HepG2 (cell line): ENCODE results near the gene PRKAR2A. TPM values are rescaled to one million over a fixed set of nuclear protein-coding genes. Genes with fewer than 3 reads are reported as not detected.
A peak's percentile ranks its signal among the peaks of the same experiment; 100 is the strongest.

Source experiments
- AKAP8 ChIP-seq: sonication (generic); formaldehyde crosslinking; IDR thresholded peaks from 2 replicates; pipeline ENCODE4 v1.5.1; 2020; ENCODE audit warnings: mild to moderate bottlenecking, missing genetic modification reagents
- ARNT ChIP-seq: fragments of 450-650 bp; IDR thresholded peaks from 2 replicates; pipeline ENCODE4 v1.6.1; 2017
- KLF16 ChIP-seq, 2 experiments: sonication (generic) in 1 of 2; formaldehyde crosslinking in 1 of 2; IDR thresholded peaks; 2 replicates each; pipeline versions ENCODE4 v1.6.1 to v1.8.0; 2016 to 2023; ENCODE audit warnings: missing genetic modification reagents in 2 of 2, missing compliant biosample characterization in 1 of 2
- PHF5A ChIP-seq: IDR thresholded peaks from one replicate; pipeline ENCODE4 v1.6.1; 2018; ENCODE audit warnings: low read depth, missing genetic modification reagents; ENCODE audit not compliant: unreplicated experiment
- SMAD3 ChIP-seq: sonication (generic); formaldehyde crosslinking; IDR thresholded peaks from 2 replicates; pipeline ENCODE4 v1.4.0; 2020; ENCODE audit warnings: missing genetic modification reagents
- SMYD3 ChIP-seq: sonication (generic); formaldehyde crosslinking; IDR thresholded peaks from 2 replicates; pipeline ENCODE4 v1.8.1; 2023; ENCODE audit warnings: mild to moderate bottlenecking, missing genetic modification reagents
- ZBTB1 ChIP-seq: sonication (generic); formaldehyde crosslinking; IDR thresholded peaks from 2 replicates; pipeline ENCODE4 v1.4.0; 2020; ENCODE audit warnings: missing genetic modification reagents, borderline replicate concordance
- ZNF143 ChIP-seq: sonication (generic); formaldehyde crosslinking; IDR thresholded peaks from 2 replicates; pipeline ENCODE4 v1.4.0; 2020; ENCODE audit warnings: missing genetic modification reagents
- ZNF180 ChIP-seq: sonication (generic); formaldehyde crosslinking; IDR thresholded peaks from 2 replicates; pipeline ENCODE4 v1.4.0; 2020; ENCODE audit warnings: low read depth, missing genetic modification reagents, borderline replicate concordance
- ZNF253 ChIP-seq: sonication (generic); formaldehyde crosslinking; IDR thresholded peaks from 2 replicates; pipeline ENCODE4 v1.8.0; 2022; ENCODE audit warnings: mild to moderate bottlenecking, missing genetic modification reagents, borderline replicate concordance
- ZSCAN22 ChIP-seq: sonication (generic); formaldehyde crosslinking; IDR thresholded peaks from 2 replicates; pipeline ENCODE4 v1.4.0; 2020; ENCODE audit warnings: mild to moderate bottlenecking, missing genetic modification reagents
- polyA plus RNA-seq, 8 experiments: library from polyadenylated mRNA; depleted of rRNA in 3 of 8; stranded (reverse) in 7 of 8; unstranded in 1 of 8; fragments of >200 nt; fragmentation: Illumina TruSeq in 4 of 8; extraction: Trizol in 4 of 8; gene quantifications; 2 replicates each; pipeline versions ENCODE4 v1.2.1 to v1.2.3, GENCODE V29; 2011 to 2016; ENCODE audit warnings: low read depth in 4 of 8, missing spikeins in 1 of 8, mixed read lengths in 1 of 8; ENCODE audit not compliant: insufficient read depth in 1 of 8
- total RNA-seq, 5 experiments: library from RNA; depleted of rRNA; stranded (reverse); fragments of >200 nt; fragmentation: Illumina TruSeq; extraction: Trizol; gene quantifications; 2 replicates each; pipeline ENCODE4 v1.2.3, GENCODE V29; 2016; ENCODE audit warnings: low read depth in 1 of 5
- TF ChIP-seq, protein P1 (sequence below): sonication (generic); formaldehyde crosslinking; IDR thresholded peaks from 2 replicates; pipeline ENCODE4 v1.8.0; 2022; ENCODE audit warnings: missing genetic modification reagents, mild to moderate bottlenecking, borderline replicate concordance
- TF ChIP-seq, protein P2 (sequence below): sonication (generic); formaldehyde crosslinking; IDR thresholded peaks from 2 replicates; pipeline ENCODE4 v1.5.0; 2020; ENCODE audit warnings: mild to moderate bottlenecking, missing genetic modification reagents, borderline replicate concordance
- TF ChIP-seq, protein P3 (sequence below): sonication (generic); formaldehyde crosslinking; IDR thresholded peaks from 2 replicates; pipeline ENCODE4 v1.8.1; 2022; ENCODE audit warnings: low read depth, mild to moderate bottlenecking, missing genetic modification reagents
- TF ChIP-seq, protein P4 (sequence below): sonication (generic); formaldehyde crosslinking; IDR thresholded peaks from 2 replicates; pipeline ENCODE4 v1.4.0; 2020; ENCODE audit warnings: missing genetic modification reagents, borderline replicate concordance
- TF ChIP-seq, protein P5 (sequence below): sonication (generic); formaldehyde crosslinking; IDR thresholded peaks from 2 replicates; pipeline ENCODE4 v1.4.0; 2020; ENCODE audit warnings: missing genetic modification reagents

The PRKAR2A gene
- total and polyA plus RNA-seq, 2 of the 13 experiments (the other 11 are each of a cell fraction or from before 2014, with no cell fraction given) = 11.8 to 29.2 TPM

DNA sequence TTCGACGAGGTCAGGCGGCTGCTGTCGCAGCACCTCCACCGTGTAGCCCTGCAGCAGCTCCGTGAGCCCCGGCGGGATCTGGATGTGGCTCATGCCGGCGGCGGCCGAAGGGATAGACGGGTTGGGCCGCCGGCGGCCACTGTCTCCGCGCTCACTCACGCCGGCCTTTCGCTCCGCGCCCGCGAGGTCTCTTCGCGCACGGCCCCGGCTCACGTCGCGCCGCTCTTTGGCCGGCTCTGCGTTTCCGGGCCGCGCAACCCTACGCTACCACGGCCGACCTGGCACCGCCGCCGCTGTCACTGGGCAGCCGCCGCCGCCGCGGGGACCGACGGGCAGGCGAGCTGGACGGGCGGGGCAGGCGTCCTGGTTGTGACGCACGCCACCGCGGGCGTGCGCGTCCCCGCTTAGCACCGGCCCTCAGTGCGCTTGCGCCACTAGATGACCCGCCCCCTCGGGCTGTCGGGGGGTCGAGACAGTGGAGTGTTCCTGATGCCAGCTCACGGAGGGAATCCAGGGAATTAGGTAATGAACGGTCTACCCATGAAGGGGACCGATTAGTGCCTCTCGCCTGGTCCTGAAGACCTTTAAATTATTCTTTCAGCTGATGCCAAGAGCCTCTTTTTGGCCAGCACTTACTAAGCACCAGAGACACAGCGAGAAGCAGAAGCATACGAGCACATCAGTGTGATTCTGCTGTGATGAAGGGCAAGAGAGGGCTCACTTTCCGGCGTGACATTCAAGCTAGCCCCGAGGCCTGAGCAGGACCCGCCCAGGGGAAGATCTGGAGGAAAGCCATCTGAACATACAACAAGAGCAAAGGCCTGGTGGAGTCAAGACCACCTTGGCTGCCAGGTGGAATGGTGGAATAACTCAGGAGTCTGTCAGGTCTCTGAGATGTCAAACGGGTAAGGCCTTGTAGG lies at the start of gene PRKAR2A (continued):
- TF ChIP-seq, protein P1, sequence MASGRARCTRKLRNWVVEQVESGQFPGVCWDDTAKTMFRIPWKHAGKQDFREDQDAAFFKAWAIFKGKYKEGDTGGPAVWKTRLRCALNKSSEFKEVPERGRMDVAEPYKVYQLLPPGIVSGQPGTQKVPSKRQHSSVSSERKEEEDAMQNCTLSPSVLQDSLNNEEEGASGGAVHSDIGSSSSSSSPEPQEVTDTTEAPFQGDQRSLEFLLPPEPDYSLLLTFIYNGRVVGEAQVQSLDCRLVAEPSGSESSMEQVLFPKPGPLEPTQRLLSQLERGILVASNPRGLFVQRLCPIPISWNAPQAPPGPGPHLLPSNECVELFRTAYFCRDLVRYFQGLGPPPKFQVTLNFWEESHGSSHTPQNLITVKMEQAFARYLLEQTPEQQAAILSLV (CRISPR knock-in tag) = peak; percentile 6; the same call in 1 of the 2 replicates
- TF ChIP-seq, protein P2, sequence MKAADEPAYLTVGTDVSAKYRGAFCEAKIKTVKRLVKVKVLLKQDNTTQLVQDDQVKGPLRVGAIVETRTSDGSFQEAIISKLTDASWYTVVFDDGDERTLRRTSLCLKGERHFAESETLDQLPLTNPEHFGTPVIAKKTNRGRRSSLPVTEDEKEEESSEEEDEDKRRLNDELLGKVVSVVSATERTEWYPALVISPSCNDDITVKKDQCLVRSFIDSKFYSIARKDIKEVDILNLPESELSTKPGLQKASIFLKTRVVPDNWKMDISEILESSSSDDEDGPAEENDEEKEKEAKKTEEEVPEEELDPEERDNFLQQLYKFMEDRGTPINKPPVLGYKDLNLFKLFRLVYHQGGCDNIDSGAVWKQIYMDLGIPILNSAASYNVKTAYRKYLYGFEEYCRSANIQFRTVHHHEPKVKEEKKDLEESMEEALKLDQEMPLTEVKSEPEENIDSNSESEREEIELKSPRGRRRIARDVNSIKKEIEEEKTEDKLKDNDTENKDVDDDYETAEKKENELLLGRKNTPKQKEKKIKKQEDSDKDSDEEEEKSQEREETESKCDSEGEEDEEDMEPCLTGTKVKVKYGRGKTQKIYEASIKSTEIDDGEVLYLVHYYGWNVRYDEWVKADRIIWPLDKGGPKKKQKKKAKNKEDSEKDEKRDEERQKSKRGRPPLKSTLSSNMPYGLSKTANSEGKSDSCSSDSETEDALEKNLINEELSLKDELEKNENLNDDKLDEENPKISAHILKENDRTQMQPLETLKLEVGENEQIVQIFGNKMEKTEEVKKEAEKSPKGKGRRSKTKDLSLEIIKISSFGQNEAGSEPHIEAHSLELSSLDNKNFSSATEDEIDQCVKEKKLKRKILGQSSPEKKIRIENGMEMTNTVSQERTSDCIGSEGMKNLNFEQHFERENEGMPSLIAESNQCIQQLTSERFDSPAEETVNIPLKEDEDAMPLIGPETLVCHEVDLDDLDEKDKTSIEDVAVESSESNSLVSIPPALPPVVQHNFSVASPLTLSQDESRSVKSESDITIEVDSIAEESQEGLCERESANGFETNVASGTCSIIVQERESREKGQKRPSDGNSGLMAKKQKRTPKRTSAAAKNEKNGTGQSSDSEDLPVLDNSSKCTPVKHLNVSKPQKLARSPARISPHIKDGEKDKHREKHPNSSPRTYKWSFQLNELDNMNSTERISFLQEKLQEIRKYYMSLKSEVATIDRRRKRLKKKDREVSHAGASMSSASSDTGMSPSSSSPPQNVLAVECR = peak; percentile 94; the same call in 1 of the 2 replicates
- TF ChIP-seq, protein P3, sequence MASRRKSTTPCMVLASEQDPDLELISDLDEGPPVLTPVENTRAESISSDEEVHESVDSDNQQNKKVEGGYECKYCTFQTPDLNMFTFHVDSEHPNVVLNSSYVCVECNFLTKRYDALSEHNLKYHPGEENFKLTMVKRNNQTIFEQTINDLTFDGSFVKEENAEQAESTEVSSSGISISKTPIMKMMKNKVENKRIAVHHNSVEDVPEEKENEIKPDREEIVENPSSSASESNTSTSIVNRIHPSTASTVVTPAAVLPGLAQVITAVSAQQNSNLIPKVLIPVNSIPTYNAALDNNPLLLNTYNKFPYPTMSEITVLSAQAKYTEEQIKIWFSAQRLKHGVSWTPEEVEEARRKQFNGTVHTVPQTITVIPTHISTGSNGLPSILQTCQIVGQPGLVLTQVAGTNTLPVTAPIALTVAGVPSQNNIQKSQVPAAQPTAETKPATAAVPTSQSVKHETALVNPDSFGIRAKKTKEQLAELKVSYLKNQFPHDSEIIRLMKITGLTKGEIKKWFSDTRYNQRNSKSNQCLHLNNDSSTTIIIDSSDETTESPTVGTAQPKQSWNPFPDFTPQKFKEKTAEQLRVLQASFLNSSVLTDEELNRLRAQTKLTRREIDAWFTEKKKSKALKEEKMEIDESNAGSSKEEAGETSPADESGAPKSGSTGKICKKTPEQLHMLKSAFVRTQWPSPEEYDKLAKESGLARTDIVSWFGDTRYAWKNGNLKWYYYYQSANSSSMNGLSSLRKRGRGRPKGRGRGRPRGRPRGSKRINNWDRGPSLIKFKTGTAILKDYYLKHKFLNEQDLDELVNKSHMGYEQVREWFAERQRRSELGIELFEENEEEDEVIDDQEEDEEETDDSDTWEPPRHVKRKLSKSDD = no peak
- no peak for TF ChIP-seq SMYD3 (CRISPR knock-in tag)
- TF ChIP-seq, protein P4, sequence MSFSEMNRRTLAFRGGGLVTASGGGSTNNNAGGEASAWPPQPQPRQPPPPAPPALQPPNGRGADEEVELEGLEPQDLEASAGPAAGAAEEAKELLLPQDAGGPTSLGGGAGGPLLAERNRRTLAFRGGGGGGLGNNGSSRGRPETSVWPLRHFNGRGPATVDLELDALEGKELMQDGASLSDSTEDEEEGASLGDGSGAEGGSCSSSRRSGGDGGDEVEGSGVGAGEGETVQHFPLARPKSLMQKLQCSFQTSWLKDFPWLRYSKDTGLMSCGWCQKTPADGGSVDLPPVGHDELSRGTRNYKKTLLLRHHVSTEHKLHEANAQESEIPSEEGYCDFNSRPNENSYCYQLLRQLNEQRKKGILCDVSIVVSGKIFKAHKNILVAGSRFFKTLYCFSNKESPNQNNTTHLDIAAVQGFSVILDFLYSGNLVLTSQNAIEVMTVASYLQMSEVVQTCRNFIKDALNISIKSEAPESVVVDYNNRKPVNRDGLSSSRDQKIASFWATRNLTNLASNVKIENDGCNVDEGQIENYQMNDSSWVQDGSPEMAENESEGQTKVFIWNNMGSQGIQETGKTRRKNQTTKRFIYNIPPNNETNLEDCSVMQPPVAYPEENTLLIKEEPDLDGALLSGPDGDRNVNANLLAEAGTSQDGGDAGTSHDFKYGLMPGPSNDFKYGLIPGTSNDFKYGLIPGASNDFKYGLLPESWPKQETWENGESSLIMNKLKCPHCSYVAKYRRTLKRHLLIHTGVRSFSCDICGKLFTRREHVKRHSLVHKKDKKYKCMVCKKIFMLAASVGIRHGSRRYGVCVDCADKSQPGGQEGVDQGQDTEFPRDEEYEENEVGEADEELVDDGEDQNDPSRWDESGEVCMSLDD (CRISPR knock-in tag) = no peak
- TF ChIP-seq ZNF253 (CRISPR knock-in tag) = no peak
- no peak for TF ChIP-seq ZNF180 (CRISPR knock-in tag)
- TF ChIP-seq ZBTB1 (CRISPR knock-in tag) = no peak
- TF ChIP-seq, protein P5, sequence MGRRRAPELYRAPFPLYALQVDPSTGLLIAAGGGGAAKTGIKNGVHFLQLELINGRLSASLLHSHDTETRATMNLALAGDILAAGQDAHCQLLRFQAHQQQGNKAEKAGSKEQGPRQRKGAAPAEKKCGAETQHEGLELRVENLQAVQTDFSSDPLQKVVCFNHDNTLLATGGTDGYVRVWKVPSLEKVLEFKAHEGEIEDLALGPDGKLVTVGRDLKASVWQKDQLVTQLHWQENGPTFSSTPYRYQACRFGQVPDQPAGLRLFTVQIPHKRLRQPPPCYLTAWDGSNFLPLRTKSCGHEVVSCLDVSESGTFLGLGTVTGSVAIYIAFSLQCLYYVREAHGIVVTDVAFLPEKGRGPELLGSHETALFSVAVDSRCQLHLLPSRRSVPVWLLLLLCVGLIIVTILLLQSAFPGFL (CRISPR knock-in tag) = no peak
- TF ChIP-seq SMAD3 (CRISPR knock-in tag) = no peak
- TF ChIP-seq AKAP8 (CRISPR knock-in tag) = no peak
- peak; percentile 75 for TF ChIP-seq ZNF143 (CRISPR knock-in tag)
- no peak for TF ChIP-seq ZSCAN22 (CRISPR knock-in tag)
- TF ChIP-seq KLF16 (CRISPR knock-in tag; IDR thresholded peaks at IDR 0.05) = no peak; a peak in 1 of 4 replicates
- no peak for TF ChIP-seq ARNT
- TF ChIP-seq PHF5A (CRISPR knock-in tag) = no peak
